ENCODE data around the gene TSG101.

Gene TSG101

DNA sequence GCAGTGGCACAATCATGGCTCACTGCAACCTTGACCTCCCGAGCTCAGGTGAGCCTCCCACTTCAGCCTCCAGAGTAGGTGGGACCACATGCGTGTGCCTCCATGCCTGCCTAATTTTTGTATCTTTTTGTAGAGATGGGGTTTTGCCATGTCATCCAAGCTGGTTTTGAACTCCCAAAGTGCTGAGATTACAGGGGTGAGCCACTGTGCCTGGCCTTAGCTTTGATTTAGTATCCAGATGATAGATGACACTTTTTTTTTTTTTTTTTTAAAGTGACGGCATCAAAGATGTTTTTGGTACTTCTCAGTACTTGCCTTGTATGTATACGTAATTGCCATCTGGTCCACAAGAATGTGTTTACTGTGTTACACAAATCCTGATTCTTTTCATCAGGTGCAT is 47.7 kb downstream of the TSG101 start:
- H3K4ac ChIP-seq (ENCODE audit: low read depth, low read length) = no peak overlapping the region
- no peak overlapping the region for H2BK120ac ChIP-seq (ENCODE audit: insufficient read depth, low read length, poor library complexity)
- H3K23ac ChIP-seq (ENCODE audit: low read length) = no peak overlapping the region
- H4K12ac ChIP-seq (ENCODE audit: low read depth, low read length) = no peak overlapping the region
- DNase-seq = no peak
- H3K79me1 ChIP-seq (ENCODE audit: low read length) = no peaks in the 10 kb centered on the region
- H2BK5ac ChIP-seq (ENCODE audit: low read depth, low read length, poor library complexity) = no peak overlapping the region
- H2AK5ac ChIP-seq (ENCODE audit: low read length) = no peak overlapping the region
- no peak overlapping the region for H3K18ac ChIP-seq (ENCODE audit: low read length)
- H3K9me3 ChIP-seq (ENCODE audit: insufficient read depth, low read depth, low read length) = no peaks in the 10 kb centered on the region
- peaks cover 18 to 31% of the 10 kb centered on the region in 2 experiments for H3K36me3 ChIP-seq (ENCODE audit: control insufficient read depth in 1 of 2, insufficient read depth in 2 of 2, low read length in 2 of 2)
- H3K27ac ChIP-seq (ENCODE audit: low read depth, low read length) = no peak overlapping the region
- H3K4me1 ChIP-seq (ENCODE audit: control insufficient read depth in 1 of 2, insufficient read depth in 2 of 2, low read length in 2 of 2) = no peaks in the 10 kb centered on the region
- H3K4me2 ChIP-seq (ENCODE audit: low read length) = no peak overlapping the region
- H3K27me3 ChIP-seq (ENCODE audit: insufficient read depth, low read length) = no peaks in the 10 kb centered on the region
- H3K4me3 ChIP-seq (ENCODE audit: low read depth, low read length) = no peak overlapping the region
- H4K91ac ChIP-seq (ENCODE audit: low read depth, low read length) = no peak overlapping the region
- no CpG with 5 or more reads among the region's 4 CpGs for WGBS (ENCODE audit: extremely low coverage, insufficient coverage, insufficient read length)
- no peaks in the 10 kb centered on the region for H3K79me2 ChIP-seq (ENCODE audit: control insufficient read depth, insufficient read depth, low read length, poor library complexity)
- H3K9ac ChIP-seq (ENCODE audit: low read length) = no peak overlapping the region
- no peak overlapping the region for H4K8ac ChIP-seq (ENCODE audit: low read depth, low read length)
- no peak overlapping the region for H3K14ac ChIP-seq (ENCODE audit: low read length)
- no peak overlapping the region for H2BK12ac ChIP-seq (ENCODE audit: low read length)
- no peak overlapping the region for H2AFZ ChIP-seq (ENCODE audit: insufficient read depth, low read length, poor library complexity)

DNA sequence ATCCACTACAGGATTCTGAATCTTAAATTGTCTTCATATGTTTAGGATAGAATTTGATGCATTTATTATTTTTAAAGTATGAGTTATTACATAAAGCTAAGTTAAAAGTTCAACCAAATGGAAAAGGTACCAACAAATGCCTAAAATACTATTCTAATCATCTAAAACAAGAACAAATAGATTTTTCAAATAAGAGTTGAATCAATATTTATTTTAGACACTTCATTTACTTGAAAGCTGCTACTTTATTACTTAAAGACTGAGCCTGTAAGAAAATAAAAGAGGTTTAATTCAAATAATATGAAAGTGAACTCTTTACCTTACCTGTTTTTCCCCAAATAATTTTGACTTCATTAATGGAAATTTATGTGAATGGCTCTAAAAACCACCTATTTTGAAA is 54.2 kb downstream of the TSG101 start:
- H2BK5ac ChIP-seq (ENCODE audit: low read depth, low read length, poor library complexity) = no peak overlapping the region
- H4K12ac ChIP-seq (ENCODE audit: low read depth, low read length) = no peak overlapping the region
- no peak overlapping the region for H4K91ac ChIP-seq (ENCODE audit: low read depth, low read length)
- no peak overlapping the region for H3K18ac ChIP-seq (ENCODE audit: low read length)
- no peaks in the 10 kb centered on the region for H3K9me3 ChIP-seq (ENCODE audit: insufficient read depth, low read depth, low read length)
- no peak overlapping the region for H3K4me3 ChIP-seq (ENCODE audit: low read depth, low read length)
- H3K36me3 ChIP-seq (ENCODE audit: control insufficient read depth in 1 of 2, insufficient read depth in 2 of 2, low read length in 2 of 2) = peaks cover 3% of the 10 kb centered on the region in 2 experiments
- H2AK5ac ChIP-seq (ENCODE audit: low read length) = no peak overlapping the region
- no peaks in the 10 kb centered on the region for H3K27me3 ChIP-seq (ENCODE audit: insufficient read depth, low read length)
- no peaks in the 10 kb centered on the region for H3K4me1 ChIP-seq (ENCODE audit: control insufficient read depth in 1 of 2, insufficient read depth in 2 of 2, low read length in 2 of 2)
- H2AFZ ChIP-seq (ENCODE audit: insufficient read depth, low read length, poor library complexity) = no peak overlapping the region
- H2BK12ac ChIP-seq (ENCODE audit: low read length) = no peak overlapping the region
- no peaks in the 10 kb centered on the region for H3K79me1 ChIP-seq (ENCODE audit: low read length)
- H3K23ac ChIP-seq (ENCODE audit: low read length) = no peak overlapping the region
- H3K4me2 ChIP-seq (ENCODE audit: low read length) = no peak overlapping the region
- no peak overlapping the region for H3K4ac ChIP-seq (ENCODE audit: low read depth, low read length)
- DNase-seq = no peak
- H3K27ac ChIP-seq (ENCODE audit: low read depth, low read length) = no peak overlapping the region
- H4K8ac ChIP-seq (ENCODE audit: low read depth, low read length) = no peak overlapping the region
- no peak overlapping the region for H2BK120ac ChIP-seq (ENCODE audit: insufficient read depth, low read length, poor library complexity)
- H3K14ac ChIP-seq (ENCODE audit: low read length) = no peak overlapping the region
- H3K9ac ChIP-seq (ENCODE audit: low read length) = no peak overlapping the region
- no peaks in the 10 kb centered on the region for H3K79me2 ChIP-seq (ENCODE audit: control insufficient read depth, insufficient read depth, low read length, poor library complexity)

DNA sequence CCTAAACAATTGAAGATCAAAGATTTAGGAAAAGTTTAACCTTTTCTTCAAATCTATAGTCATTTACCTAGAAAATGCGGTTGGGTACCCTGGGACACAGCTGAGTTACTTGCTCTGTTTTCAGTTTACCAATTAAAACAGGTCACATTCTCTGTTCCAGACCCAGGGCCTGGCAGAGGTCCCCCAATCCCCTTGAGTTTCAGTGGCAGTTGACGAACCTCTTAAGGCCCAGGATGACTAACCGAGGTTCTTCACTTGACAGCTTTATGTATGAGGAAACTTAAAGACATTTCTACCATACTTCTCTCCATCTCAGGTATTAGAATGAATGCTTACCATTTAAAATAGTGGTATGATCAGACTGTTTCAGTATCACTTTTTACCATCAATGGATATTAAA is 54.7 kb downstream of the TSG101 start:
- H4K8ac ChIP-seq (ENCODE audit: low read depth, low read length) = no peak overlapping the region

DNA sequence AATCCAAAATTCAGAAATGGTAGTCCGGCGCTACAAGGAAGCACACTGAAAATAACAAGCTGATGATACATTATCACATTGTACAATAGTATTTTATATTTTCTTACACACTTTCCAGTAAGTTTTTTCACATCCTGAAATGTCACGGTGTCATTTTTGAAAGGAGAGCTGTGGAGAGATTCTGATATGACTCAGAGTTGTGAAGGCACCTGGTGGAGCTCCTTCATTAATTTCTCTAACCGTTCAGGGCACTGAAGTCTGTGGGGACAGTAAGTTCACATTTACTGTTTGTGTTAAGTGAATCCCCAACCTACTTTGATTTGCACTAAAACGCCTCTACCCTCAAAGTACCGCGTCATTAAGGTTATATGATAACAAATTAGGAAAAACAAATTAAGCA is 57.8 kb downstream of the TSG101 start:
- Histone ChIP-seq H3K27me3 (ENCODE audit: insufficient read depth, low read length) (no peaks in the 10 kb centered on the region), H3K36me3 (ENCODE audit: control insufficient read depth in 1 of 2, insufficient read depth in 2 of 2, low read length in 2 of 2) (no peaks in the 10 kb centered on the region), H2BK120ac (ENCODE audit: insufficient read depth, low read length, poor library complexity) (no peak overlapping the region), H3K23ac (ENCODE audit: low read length) (no peak overlapping the region), H2AFZ (ENCODE audit: insufficient read depth, low read length, poor library complexity) (no peak overlapping the region), H2BK12ac (ENCODE audit: low read length) (no peak overlapping the region), H3K9me3 (ENCODE audit: insufficient read depth, low read depth, low read length) (no peaks in the 10 kb centered on the region), H4K91ac (ENCODE audit: low read depth, low read length) (no peak overlapping the region), H4K8ac (ENCODE audit: low read depth, low read length) (no peak overlapping the region), H3K27ac (ENCODE audit: low read depth, low read length) (no peak overlapping the region), H3K4me3 (ENCODE audit: low read depth, low read length) (no peak overlapping the region), H2AK5ac (ENCODE audit: low read length) (no peak overlapping the region), H2BK5ac (ENCODE audit: low read depth, low read length, poor library complexity) (no peak overlapping the region), H3K4ac (ENCODE audit: low read depth, low read length) (no peak overlapping the region), H3K9ac (ENCODE audit: low read length) (no peak overlapping the region), H3K79me1 (ENCODE audit: low read length) (no peaks in the 10 kb centered on the region), H3K14ac (ENCODE audit: low read length) (no peak overlapping the region), H4K12ac (ENCODE audit: low read depth, low read length) (no peak overlapping the region), H3K4me1 (ENCODE audit: control insufficient read depth in 1 of 2, insufficient read depth in 2 of 2, low read length in 2 of 2) (no peaks in the 10 kb centered on the region), H3K79me2 (ENCODE audit: control insufficient read depth, insufficient read depth, low read length, poor library complexity) (no peaks in the 10 kb centered on the region), H3K4me2 (ENCODE audit: low read length) (no peak overlapping the region), H3K18ac (ENCODE audit: low read length) (no peak overlapping the region)
- no peak for DNase-seq
- no CpG with 5 or more reads among the region's 7 CpGs for WGBS (ENCODE audit: extremely low coverage, insufficient coverage, insufficient read length)

More for the DNA sequence above, 54.7 kb downstream of the TSG101 start:
- no peak overlapping the region for H3K4me2 ChIP-seq (ENCODE audit: low read length)
- H3K4me3 ChIP-seq (ENCODE audit: low read depth, low read length) = no peak overlapping the region
- no peak overlapping the region for H4K12ac ChIP-seq (ENCODE audit: low read depth, low read length)
- H3K23ac ChIP-seq (ENCODE audit: low read length) = no peak overlapping the region
- no peaks in the 10 kb centered on the region for H3K79me1 ChIP-seq (ENCODE audit: low read length)
- H2BK5ac ChIP-seq (ENCODE audit: low read depth, low read length, poor library complexity) = no peak overlapping the region
- H3K9me3 ChIP-seq (ENCODE audit: insufficient read depth, low read depth, low read length) = no peaks in the 10 kb centered on the region
- peaks cover under 1 to 1% of the 10 kb centered on the region in 2 experiments for H3K36me3 ChIP-seq (ENCODE audit: control insufficient read depth in 1 of 2, insufficient read depth in 2 of 2, low read length in 2 of 2)
- no peak overlapping the region for H2BK12ac ChIP-seq (ENCODE audit: low read length)
- H3K18ac ChIP-seq (ENCODE audit: low read length) = no peak overlapping the region
- H3K4ac ChIP-seq (ENCODE audit: low read depth, low read length) = no peak overlapping the region
- no peak overlapping the region for H3K9ac ChIP-seq (ENCODE audit: low read length)
- WGBS (ENCODE audit: extremely low coverage, insufficient coverage, insufficient read length) = no CpG with 5 or more reads among the region's 3 CpGs
- H3K14ac ChIP-seq (ENCODE audit: low read length) = no peak overlapping the region
- no peak overlapping the region for H4K91ac ChIP-seq (ENCODE audit: low read depth, low read length)
- no peak for DNase-seq
- no peak overlapping the region for H2BK120ac ChIP-seq (ENCODE audit: insufficient read depth, low read length, poor library complexity)
- no peaks in the 10 kb centered on the region for H3K27me3 ChIP-seq (ENCODE audit: insufficient read depth, low read length)
- H3K4me1 ChIP-seq (ENCODE audit: control insufficient read depth in 1 of 2, insufficient read depth in 2 of 2, low read length in 2 of 2) = no peaks in the 10 kb centered on the region
- H3K27ac ChIP-seq (ENCODE audit: low read depth, low read length) = no peak overlapping the region
- H2AK5ac ChIP-seq (ENCODE audit: low read length) = no peak overlapping the region
- no peak overlapping the region for H2AFZ ChIP-seq (ENCODE audit: insufficient read depth, low read length, poor library complexity)
- H3K79me2 ChIP-seq (ENCODE audit: control insufficient read depth, insufficient read depth, low read length, poor library complexity) = no peaks in the 10 kb centered on the region

All from trophoblast cell (in vitro differentiated cells and primary cell).